HEK293 (cell line): ENCODE results near the gene ARHGEF4.

Source experiments
- GLIS1 ChIP-seq: fragments of 450-650 bp; formaldehyde crosslinking; IDR thresholded peaks from 2 replicates; pipeline ENCODE4 v1.5.1; 2016; ENCODE audit warnings: missing biosample characterization, missing genetic modification characterization
- GLIS2 ChIP-seq: fragments of 450-650 bp; formaldehyde crosslinking; IDR thresholded peaks from 2 replicates; pipeline ENCODE4 v1.5.1; 2016; ENCODE audit warnings: missing biosample characterization, missing genetic modification characterization
- KLF8 ChIP-seq: fragments of 450-650 bp; formaldehyde crosslinking; IDR thresholded peaks from 2 replicates; pipeline ENCODE4 v1.5.1; 2016; ENCODE audit warnings: missing biosample characterization, missing genetic modification characterization
- REST ChIP-seq: fragments of 450-650 bp; formaldehyde crosslinking; IDR thresholded peaks from 2 replicates; pipeline ENCODE4 v1.5.1; 2016; ENCODE audit warnings: missing biosample characterization, missing genetic modification characterization
- SCRT1 ChIP-seq: fragments of 450-650 bp; formaldehyde crosslinking; IDR thresholded peaks from 2 replicates; pipeline ENCODE4 v1.5.1; 2016; ENCODE audit warnings: missing biosample characterization, missing genetic modification characterization, borderline replicate concordance
- SCRT2 ChIP-seq: fragments of 450-650 bp; formaldehyde crosslinking; IDR thresholded peaks from 2 replicates; pipeline ENCODE4 v1.5.1; 2016; ENCODE audit warnings: missing biosample characterization, missing genetic modification characterization
- TRIM28 ChIP-seq: IDR thresholded peaks from 2 replicates; pipeline ENCODE4 v1.6.1; 2011; ENCODE audit warnings: low read length, control low read depth, borderline replicate concordance
- ZBTB17 ChIP-seq: fragments of 450-650 bp; formaldehyde crosslinking; IDR thresholded peaks from 2 replicates; pipeline ENCODE4 v1.5.1; 2016; ENCODE audit warnings: missing biosample characterization, missing genetic modification characterization
- ZBTB20 ChIP-seq: fragments of 450-650 bp; formaldehyde crosslinking; IDR thresholded peaks from 2 replicates; pipeline ENCODE4 v1.5.1; 2016; ENCODE audit warnings: missing biosample characterization, missing genetic modification characterization
- ZBTB26 ChIP-seq: fragments of 450-650 bp; formaldehyde crosslinking; optimal IDR thresholded peaks from 2 replicates; pipeline ENCODE3; 2016; ENCODE audit warnings: missing biosample characterization, mild to moderate bottlenecking, missing genetic modification characterization
- ZBTB8A ChIP-seq: fragments of 450-650 bp; formaldehyde crosslinking; IDR thresholded peaks from 2 replicates; pipeline ENCODE4 v1.5.1; 2016; ENCODE audit warnings: missing biosample characterization, missing genetic modification characterization
- ZFP3 ChIP-seq: fragments of 450-650 bp; formaldehyde crosslinking; IDR thresholded peaks from 2 replicates; pipeline ENCODE4 v1.5.1; 2016; ENCODE audit warnings: low read depth, missing biosample characterization, missing genetic modification characterization
- ZFP37 ChIP-seq: fragments of 450-650 bp; formaldehyde crosslinking; IDR thresholded peaks from 2 replicates; pipeline ENCODE4 v1.5.1; 2016; ENCODE audit warnings: missing biosample characterization, missing genetic modification characterization
- ZIC2 ChIP-seq: fragments of 450-650 bp; formaldehyde crosslinking; IDR thresholded peaks from 2 replicates; pipeline ENCODE4 v1.5.1; 2016; ENCODE audit warnings: missing biosample characterization, missing genetic modification characterization
- ZNF155 ChIP-seq: fragments of 450-650 bp; formaldehyde crosslinking; IDR thresholded peaks from 2 replicates; pipeline ENCODE4 v1.5.1; 2016; ENCODE audit warnings: missing biosample characterization, missing genetic modification characterization
- ZNF184 ChIP-seq: fragments of 450-650 bp; IDR thresholded peaks from 2 replicates; pipeline ENCODE4 v1.5.1; 2018; ENCODE audit warnings: missing biosample characterization, mild to moderate bottlenecking, missing genetic modification characterization
- ZNF2 ChIP-seq: fragments of 450-650 bp; formaldehyde crosslinking; IDR thresholded peaks from 2 replicates; pipeline ENCODE4 v1.5.1; 2016; ENCODE audit warnings: missing biosample characterization, missing genetic modification characterization
- ZNF221 ChIP-seq: fragments of 450-650 bp; formaldehyde crosslinking; IDR thresholded peaks from 2 replicates; pipeline ENCODE4 v1.5.1; 2017; ENCODE audit warnings: missing biosample characterization, missing genetic modification characterization, borderline replicate concordance
- ZNF335 ChIP-seq: fragments of 450-650 bp; formaldehyde crosslinking; conservative IDR thresholded peaks from 2 replicates; pipeline ENCODE4 v1.5.1; 2016; ENCODE audit warnings: missing biosample characterization, missing genetic modification characterization
- ZNF37A ChIP-seq: fragments of 450-650 bp; IDR thresholded peaks from 2 replicates; pipeline ENCODE4 v1.5.1; 2018; ENCODE audit warnings: missing biosample characterization, missing genetic modification characterization
- ZNF423 ChIP-seq: fragments of 450-650 bp; formaldehyde crosslinking; IDR thresholded peaks from 2 replicates; pipeline ENCODE4 v1.5.1; 2016; ENCODE audit warnings: missing biosample characterization, missing genetic modification characterization
- ZNF529 ChIP-seq: fragments of 450-650 bp; formaldehyde crosslinking; IDR thresholded peaks from 2 replicates; pipeline ENCODE4 v1.5.1; 2017; ENCODE audit warnings: missing genetic modification characterization, missing biosample characterization; ENCODE audit not compliant: insufficient replicate concordance
- ZNF548 ChIP-seq: fragments of 450-650 bp; formaldehyde crosslinking; IDR thresholded peaks from 2 replicates; pipeline ENCODE4 v1.5.1; 2016; ENCODE audit warnings: missing biosample characterization, missing genetic modification characterization
- ZNF660 ChIP-seq: fragments of 450-650 bp; IDR thresholded peaks from 2 replicates; pipeline ENCODE4 v1.5.1; 2018; ENCODE audit warnings: missing biosample characterization, mild to moderate bottlenecking, missing genetic modification characterization
- TF ChIP-seq, protein P1 (sequence below): fragments of 450-650 bp; formaldehyde crosslinking; IDR thresholded peaks from 2 replicates; pipeline ENCODE4 v1.5.1; 2016; ENCODE audit warnings: missing biosample characterization, missing genetic modification characterization
- TF ChIP-seq, protein P2 (sequence below): IDR thresholded peaks from 2 replicates; pipeline ENCODE4 v1.6.1; 2011; ENCODE audit warnings: mild to moderate bottlenecking, low read depth, low read length, borderline replicate concordance
- TF ChIP-seq, protein P3 (sequence below): fragments of 450-650 bp; formaldehyde crosslinking; IDR thresholded peaks from 2 replicates; pipeline ENCODE4 v1.5.1; 2017; ENCODE audit warnings: missing biosample characterization, missing genetic modification characterization
- TF ChIP-seq, protein P4 (sequence below): fragments of 450-650 bp; IDR thresholded peaks from 2 replicates; pipeline ENCODE4 v1.5.1; 2018; ENCODE audit warnings: missing biosample characterization, missing genetic modification characterization

ARHGEF4 gene

DNA sequence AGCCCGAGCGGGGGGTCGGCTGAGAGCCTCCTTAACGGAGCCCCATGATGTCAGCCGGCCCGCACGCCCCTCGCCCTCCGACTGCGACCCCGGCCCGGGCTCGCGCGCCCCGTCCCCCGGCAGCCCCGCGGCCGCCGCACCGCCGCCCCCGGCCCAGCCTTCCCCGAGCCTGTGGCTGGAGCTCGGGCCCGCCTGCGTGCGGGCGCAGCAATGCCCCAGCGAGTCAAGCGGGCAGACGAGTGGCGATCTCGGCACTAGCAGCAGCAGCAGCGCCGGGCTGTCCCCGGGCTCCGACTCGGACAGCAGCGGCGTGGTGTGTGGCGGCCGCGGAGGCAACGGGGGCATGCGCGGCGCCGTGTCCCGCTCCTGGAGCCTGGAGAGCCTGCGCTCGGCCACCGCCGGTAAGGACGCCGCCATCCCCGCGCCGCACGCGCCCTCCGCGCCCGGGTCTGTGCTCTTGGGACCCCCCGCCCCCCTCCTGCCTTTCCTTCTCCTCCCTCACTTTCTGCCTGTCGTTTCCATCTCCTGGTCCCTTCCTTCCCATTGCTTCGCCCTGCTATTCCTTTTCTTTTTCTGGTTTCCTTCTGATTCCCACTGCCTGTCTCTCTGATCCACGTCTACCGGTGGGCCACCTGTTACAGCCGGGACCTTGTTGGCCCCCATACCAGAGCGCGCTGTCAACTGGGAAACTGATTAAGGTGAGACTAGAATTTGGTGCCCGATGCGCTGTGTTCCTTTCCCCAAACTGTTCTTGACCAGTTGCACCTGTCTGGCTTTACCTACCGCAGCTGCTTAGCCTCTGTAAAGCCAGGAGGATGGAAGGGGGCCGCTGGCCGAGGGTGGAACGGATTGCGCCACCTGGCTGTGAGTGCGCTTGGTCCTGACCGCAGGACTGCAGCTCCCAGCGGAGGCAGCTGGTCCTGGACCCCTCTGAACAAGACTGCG, 127.4 kb downstream of the ARHGEF4 start (continued):
- TF ChIP-seq ZBTB17 (tag by site-specific recombination) (peak; percentile 36; the same call in 1 of the 2 replicates), ZNF660 (tag by site-specific recombination) (no peak), ZNF423 (no peak), REST (tag by site-specific recombination) (no peak), ZNF335 (tag by site-specific recombination) (peak; percentile 93), ZNF2 (tag by site-specific recombination) (0 out of 2 replicates have a peak, but pooled peaks have one; percentile 34), ZBTB8A (tag by site-specific recombination) (peak; percentile 56), GLIS2 (tag by site-specific recombination) (peak; percentile 73), ZNF548 (tag by site-specific recombination) (no peak), ZNF155 (no peak), ZFP3 (tag by site-specific recombination) (no peak), ZBTB26 (tag by site-specific recombination) (peak; percentile 82), GLIS1 (no peak), ZNF184 (tag by site-specific recombination) (no peak), TRIM28 (peak; percentile 68; the same call in 1 of the 2 replicates), ZBTB20 (tag by site-specific recombination) (peak; percentile 34; the same call in 1 of the 2 replicates), ZIC2 (tag by site-specific recombination) (no peak), SCRT1 (peak; percentile 99), ZFP37 (tag by site-specific recombination) (0 out of 2 replicates have a peak, but pooled peaks have one; percentile 48), ZNF37A (tag by site-specific recombination) (no peak), ZNF529 (tag by site-specific recombination) (no peak), SCRT2 (peak; percentile 100), KLF8 (no peak), ZNF221 (tag by site-specific recombination) (no peak)
- TF ChIP-seq, protein P1, sequence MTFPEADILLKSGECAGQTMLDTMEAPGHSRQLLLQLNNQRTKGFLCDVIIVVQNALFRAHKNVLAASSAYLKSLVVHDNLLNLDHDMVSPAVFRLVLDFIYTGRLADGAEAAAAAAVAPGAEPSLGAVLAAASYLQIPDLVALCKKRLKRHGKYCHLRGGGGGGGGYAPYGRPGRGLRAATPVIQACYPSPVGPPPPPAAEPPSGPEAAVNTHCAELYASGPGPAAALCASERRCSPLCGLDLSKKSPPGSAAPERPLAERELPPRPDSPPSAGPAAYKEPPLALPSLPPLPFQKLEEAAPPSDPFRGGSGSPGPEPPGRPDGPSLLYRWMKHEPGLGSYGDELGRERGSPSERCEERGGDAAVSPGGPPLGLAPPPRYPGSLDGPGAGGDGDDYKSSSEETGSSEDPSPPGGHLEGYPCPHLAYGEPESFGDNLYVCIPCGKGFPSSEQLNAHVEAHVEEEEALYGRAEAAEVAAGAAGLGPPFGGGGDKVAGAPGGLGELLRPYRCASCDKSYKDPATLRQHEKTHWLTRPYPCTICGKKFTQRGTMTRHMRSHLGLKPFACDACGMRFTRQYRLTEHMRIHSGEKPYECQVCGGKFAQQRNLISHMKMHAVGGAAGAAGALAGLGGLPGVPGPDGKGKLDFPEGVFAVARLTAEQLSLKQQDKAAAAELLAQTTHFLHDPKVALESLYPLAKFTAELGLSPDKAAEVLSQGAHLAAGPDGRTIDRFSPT (tag by site-specific recombination), result no peak
- TF ChIP-seq, protein P2, sequence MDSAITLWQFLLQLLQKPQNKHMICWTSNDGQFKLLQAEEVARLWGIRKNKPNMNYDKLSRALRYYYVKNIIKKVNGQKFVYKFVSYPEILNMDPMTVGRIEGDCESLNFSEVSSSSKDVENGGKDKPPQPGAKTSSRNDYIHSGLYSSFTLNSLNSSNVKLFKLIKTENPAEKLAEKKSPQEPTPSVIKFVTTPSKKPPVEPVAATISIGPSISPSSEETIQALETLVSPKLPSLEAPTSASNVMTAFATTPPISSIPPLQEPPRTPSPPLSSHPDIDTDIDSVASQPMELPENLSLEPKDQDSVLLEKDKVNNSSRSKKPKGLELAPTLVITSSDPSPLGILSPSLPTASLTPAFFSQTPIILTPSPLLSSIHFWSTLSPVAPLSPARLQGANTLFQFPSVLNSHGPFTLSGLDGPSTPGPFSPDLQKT, result no peak
- TF ChIP-seq, protein P3, sequence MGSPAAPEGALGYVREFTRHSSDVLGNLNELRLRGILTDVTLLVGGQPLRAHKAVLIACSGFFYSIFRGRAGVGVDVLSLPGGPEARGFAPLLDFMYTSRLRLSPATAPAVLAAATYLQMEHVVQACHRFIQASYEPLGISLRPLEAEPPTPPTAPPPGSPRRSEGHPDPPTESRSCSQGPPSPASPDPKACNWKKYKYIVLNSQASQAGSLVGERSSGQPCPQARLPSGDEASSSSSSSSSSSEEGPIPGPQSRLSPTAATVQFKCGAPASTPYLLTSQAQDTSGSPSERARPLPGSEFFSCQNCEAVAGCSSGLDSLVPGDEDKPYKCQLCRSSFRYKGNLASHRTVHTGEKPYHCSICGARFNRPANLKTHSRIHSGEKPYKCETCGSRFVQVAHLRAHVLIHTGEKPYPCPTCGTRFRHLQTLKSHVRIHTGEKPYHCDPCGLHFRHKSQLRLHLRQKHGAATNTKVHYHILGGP (tag by site-specific recombination), result no peak
- TF ChIP-seq, protein P4, sequence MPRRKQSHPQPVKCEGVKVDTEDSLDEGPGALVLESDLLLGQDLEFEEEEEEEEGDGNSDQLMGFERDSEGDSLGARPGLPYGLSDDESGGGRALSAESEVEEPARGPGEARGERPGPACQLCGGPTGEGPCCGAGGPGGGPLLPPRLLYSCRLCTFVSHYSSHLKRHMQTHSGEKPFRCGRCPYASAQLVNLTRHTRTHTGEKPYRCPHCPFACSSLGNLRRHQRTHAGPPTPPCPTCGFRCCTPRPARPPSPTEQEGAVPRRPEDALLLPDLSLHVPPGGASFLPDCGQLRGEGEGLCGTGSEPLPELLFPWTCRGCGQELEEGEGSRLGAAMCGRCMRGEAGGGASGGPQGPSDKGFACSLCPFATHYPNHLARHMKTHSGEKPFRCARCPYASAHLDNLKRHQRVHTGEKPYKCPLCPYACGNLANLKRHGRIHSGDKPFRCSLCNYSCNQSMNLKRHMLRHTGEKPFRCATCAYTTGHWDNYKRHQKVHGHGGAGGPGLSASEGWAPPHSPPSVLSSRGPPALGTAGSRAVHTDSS, result no peak
